DND-41 (cell line): ENCODE data around the gene TPX2.

Experiments used
- ATAC-seq: fragments of 200-7000 bp; cut with Tn5 transposase; 3 replicates; pipeline ENCODE4 v1.9.1; 2021; ENCODE audit warnings: low read depth; ENCODE audit not compliant: insufficient read depth
- DNase-seq: peaks from one replicate; pipeline ENCODE4 v3.0.0-alpha.2; 2020
- H2AFZ ChIP-seq: 2 replicates; pipeline ENCODE4 v1.6.0; 2012; ENCODE audit warnings: low read depth, low read length
- H3K27ac ChIP-seq: 2 replicates; pipeline ENCODE4 v1.5.1; 2012; ENCODE audit warnings: low read length, inconsistent platforms
- H3K27me3 ChIP-seq: fragments of 200-600 bp; sonication (generic); 2 replicates; pipeline ENCODE4 v1.6.0; 2012; ENCODE audit warnings: low read length, mild to moderate bottlenecking, inconsistent platforms; ENCODE audit not compliant: insufficient read depth, poor library complexity
- H3K36me3 ChIP-seq: 2 replicates; pipeline ENCODE4 v1.5.1; 2012; ENCODE audit warnings: low read length, inconsistent platforms; ENCODE audit not compliant: insufficient read depth
- H3K4me1 ChIP-seq: 2 replicates; pipeline ENCODE4 v1.5.1; 2012; ENCODE audit warnings: mild to moderate bottlenecking, low read length; ENCODE audit not compliant: insufficient read depth
- H3K4me2 ChIP-seq: 2 replicates; pipeline ENCODE4 v1.6.0; 2012; ENCODE audit warnings: mild to moderate bottlenecking, moderate library complexity, low read length, inconsistent platforms; ENCODE audit not compliant: insufficient read depth
- H3K4me3 ChIP-seq, 2 experiments: fragments of 200-600 bp in 1 of 2; shearing (Covaris generic) in 1 of 2; 2 replicates each; pipeline ENCODE4 v1.5.1; 2012 to 2016; ENCODE audit warnings: inconsistent platforms in 2 of 2, low read length in 2 of 2, mild to moderate bottlenecking in 2 of 2, low read depth in 1 of 2, moderate library complexity in 1 of 2
- H3K79me2 ChIP-seq: 2 replicates; pipeline ENCODE4 v1.6.0; 2012; ENCODE audit warnings: low read length, inconsistent platforms; ENCODE audit not compliant: insufficient read depth
- H3K9ac ChIP-seq: 2 replicates; pipeline ENCODE4 v1.6.0; 2012; ENCODE audit warnings: low read depth, mild to moderate bottlenecking, inconsistent platforms, low read length, moderate library complexity
- H3K9me3 ChIP-seq: 2 replicates; pipeline ENCODE4 v1.5.1; 2012; ENCODE audit warnings: low read length, moderate library complexity, mild to moderate bottlenecking, inconsistent platforms; ENCODE audit not compliant: insufficient read depth, severe bottlenecking
- H4K20me1 ChIP-seq: 2 replicates; pipeline ENCODE4 v1.6.0; 2012; ENCODE audit warnings: low read length; ENCODE audit not compliant: insufficient read depth
- EZH2 ChIP-seq: IDR thresholded peaks from 3 replicates; pipeline ENCODE4 v1.6.1; 2012; ENCODE audit warnings: borderline replicate concordance, low read depth, mild to moderate bottlenecking, moderate library complexity, low read length, inconsistent platforms; ENCODE audit not compliant: severe bottlenecking
- TF ChIP-seq, protein P1 (sequence below): IDR thresholded peaks from 2 replicates; pipeline ENCODE4 v1.5.1; 2012; ENCODE audit warnings: borderline replicate concordance, low read length, moderate library complexity, mild to moderate bottlenecking; ENCODE audit not compliant: poor library complexity, severe bottlenecking; ENCODE audit errors: extremely low read depth

TPX2 gene

DNA sequence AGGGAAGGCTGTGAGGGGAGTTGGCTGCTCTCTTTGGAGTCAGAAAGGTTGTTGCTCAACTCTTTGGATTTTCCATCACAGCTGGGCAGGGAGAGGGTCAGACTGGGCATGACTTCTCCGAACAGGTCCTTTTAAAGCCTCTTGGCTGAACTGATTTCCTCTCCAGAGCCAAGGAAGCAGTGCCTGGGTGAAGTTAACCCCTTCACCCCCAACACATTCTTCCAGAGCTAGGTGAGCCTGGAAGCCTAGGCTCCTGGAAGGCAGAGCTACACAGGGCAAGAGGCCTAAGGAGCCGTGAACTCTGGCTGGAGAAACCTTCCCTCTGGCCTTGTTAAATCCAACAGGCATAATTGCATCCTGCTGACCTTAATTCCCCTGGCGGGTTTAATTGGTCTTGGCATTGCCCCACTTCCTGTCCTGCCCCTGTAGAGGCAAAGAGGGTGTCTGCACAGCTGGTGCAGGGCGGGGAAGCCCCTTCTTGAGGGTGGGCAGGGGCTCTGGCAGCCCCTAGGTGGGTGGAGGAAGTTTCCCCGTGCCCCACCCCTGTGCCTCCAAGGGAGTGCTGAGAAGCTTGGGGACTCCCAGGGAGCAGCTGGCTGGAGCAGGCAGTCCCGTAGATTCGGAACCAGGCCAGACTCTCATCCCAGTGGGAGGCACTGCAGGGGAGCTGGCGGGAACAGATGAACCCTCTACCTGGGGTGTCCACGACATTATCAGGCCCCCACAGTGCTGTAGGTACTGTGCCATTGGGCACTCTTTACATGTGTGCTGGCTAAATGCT lies 76.5 kb downstream of the TPX2 start:
- Histone ChIP-seq H3K27ac (no peak overlapping the region), H3K4me2 (no peak overlapping the region), H3K27me3 (no peaks in the 10 kb centered on the region), H3K4me1 (no peaks in the 10 kb centered on the region), H2AFZ (no peak overlapping the region), H3K4me3 (no peak overlapping the region), H3K36me3 (no peaks in the 10 kb centered on the region), H4K20me1 (no peaks in the 10 kb centered on the region), H3K9ac (no peak overlapping the region), H3K79me2 (no peaks in the 10 kb centered on the region), H3K9me3 (no peaks in the 10 kb centered on the region)
- TF ChIP-seq, protein P1, sequence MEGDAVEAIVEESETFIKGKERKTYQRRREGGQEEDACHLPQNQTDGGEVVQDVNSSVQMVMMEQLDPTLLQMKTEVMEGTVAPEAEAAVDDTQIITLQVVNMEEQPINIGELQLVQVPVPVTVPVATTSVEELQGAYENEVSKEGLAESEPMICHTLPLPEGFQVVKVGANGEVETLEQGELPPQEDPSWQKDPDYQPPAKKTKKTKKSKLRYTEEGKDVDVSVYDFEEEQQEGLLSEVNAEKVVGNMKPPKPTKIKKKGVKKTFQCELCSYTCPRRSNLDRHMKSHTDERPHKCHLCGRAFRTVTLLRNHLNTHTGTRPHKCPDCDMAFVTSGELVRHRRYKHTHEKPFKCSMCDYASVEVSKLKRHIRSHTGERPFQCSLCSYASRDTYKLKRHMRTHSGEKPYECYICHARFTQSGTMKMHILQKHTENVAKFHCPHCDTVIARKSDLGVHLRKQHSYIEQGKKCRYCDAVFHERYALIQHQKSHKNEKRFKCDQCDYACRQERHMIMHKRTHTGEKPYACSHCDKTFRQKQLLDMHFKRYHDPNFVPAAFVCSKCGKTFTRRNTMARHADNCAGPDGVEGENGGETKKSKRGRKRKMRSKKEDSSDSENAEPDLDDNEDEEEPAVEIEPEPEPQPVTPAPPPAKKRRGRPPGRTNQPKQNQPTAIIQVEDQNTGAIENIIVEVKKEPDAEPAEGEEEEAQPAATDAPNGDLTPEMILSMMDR, result no peak
- no peak for TF ChIP-seq EZH2
- ATAC-seq (no peak; the same call in 2 of the 3 replicates), DNase-seq (no peak)

DNA sequence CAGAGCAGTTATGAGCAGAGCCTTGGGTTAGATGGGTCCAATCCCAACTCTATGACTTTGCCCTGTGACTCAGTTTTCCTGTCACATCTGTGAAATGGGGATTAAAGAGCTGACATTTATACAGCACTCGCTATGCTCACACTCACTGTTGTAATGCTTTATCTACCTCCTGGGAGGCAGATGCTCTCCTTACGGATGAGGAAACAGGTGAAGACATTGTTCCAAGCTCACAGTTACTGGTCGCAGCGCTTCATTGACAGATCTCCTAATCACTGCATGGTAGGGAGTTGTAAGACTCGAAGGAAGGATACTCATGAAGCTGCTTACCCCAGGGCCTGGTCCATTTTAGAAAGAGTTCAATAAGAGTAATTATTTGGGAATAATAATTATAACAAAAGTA lies 77.1 kb downstream of the TPX2 start:
- TF ChIP-seq EZH2, result no peak
- TF ChIP-seq, protein P1, result no peak
- Histone ChIP-seq H2AFZ (no peak overlapping the region), H3K9ac (no peak overlapping the region), H3K27me3 (no peaks in the 10 kb centered on the region), H3K9me3 (no peaks in the 10 kb centered on the region), H3K4me1 (no peaks in the 10 kb centered on the region), H3K4me2 (no peak overlapping the region), H3K4me3 (no peak overlapping the region), H3K27ac (no peak overlapping the region), H3K79me2 (no peaks in the 10 kb centered on the region), H3K36me3 (no peaks in the 10 kb centered on the region), H4K20me1 (no peaks in the 10 kb centered on the region)
- ATAC-seq (no peak), DNase-seq (no peak)

DNA sequence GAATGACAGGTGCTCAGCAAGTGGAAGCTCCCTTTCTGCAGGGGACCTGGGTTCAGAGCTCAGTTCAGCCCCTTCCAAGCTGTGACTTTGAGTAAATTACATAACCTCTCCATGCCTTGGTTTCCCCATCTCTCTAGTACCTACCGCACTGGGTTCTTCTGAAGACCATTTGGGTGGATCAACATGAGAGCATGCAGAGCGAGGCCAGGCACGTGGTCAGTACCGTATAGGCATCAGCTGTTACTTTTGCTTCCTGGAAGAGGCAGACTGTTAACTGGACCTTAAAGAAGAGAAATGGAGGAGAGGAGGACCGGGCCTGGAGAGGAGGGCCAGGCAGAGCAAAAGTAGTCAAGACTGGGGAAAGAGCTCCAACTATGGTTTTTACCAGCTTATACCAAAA lies 78.4 kb downstream of the TPX2 start:
- Histone ChIP-seq H3K27ac (no peak overlapping the region), H3K9me3 (no peaks in the 10 kb centered on the region), H3K36me3 (no peaks in the 10 kb centered on the region), H3K27me3 (no peaks in the 10 kb centered on the region), H2AFZ (no peak overlapping the region), H3K4me2 (no peak overlapping the region), H4K20me1 (no peaks in the 10 kb centered on the region), H3K79me2 (no peaks in the 10 kb centered on the region), H3K4me3 (no peak overlapping the region), H3K4me1 (peaks cover 3% of the 10 kb centered on the region), H3K9ac (no peak overlapping the region)
- ATAC-seq (no peak), DNase-seq (no peak)
- TF ChIP-seq, protein P1, result no peak
- TF ChIP-seq EZH2, result no peak
